SKM-1 (cell line): ENCODE measurements around the gene RAB15.
A peak's percentile ranks its signal among the peaks of the same experiment; 100 is the strongest.

ENCODE experiments used
- DNase-seq: peaks from one replicate; lab custom pipeline; 2025; ENCODE audit not compliant: unreplicated experiment; lab: John Stamatoyannopoulos, UW

RAB15 gene

DNA sequence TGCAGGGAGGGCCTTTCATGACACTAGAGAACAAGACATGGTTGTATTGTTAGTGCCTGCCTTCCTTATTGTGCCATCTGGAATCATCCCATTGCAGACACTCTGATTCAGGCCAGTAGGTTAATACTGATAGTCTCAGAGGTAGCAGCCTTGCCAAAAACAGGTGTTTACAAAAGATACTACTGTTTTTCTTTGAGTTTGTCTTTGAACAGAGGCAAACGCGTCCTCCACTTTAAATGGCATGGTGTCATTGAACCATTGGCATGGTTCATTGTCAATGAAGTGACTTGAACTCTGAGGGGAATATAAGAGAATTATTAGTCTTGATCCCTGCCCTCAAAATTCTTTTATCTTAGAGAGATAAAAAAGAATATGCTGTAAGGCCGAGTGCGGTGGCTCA is 18.8 kb upstream of the RAB15 start:
- DNase-seq: no peak

DNA sequence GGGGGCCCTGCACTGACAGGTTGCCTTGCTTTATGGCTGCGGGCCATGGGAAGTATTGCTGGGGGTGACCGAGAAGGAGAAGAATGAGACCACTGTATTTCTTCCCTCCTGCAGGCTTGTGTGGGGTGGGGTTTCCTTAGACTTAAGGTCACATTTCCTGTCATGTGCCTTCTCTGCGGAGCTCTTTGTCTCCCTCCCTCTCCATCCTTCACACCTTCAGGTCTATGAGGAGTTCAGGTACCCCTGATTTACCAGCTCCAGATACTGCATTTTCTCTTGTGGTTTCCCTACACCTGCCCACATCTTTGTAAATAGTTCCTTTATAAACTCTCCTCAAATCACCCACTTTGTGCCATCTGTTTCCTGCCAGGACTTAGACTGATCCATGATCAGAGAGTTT is 18.2 kb upstream of the RAB15 start:
- no peak for DNase-seq

DNA sequence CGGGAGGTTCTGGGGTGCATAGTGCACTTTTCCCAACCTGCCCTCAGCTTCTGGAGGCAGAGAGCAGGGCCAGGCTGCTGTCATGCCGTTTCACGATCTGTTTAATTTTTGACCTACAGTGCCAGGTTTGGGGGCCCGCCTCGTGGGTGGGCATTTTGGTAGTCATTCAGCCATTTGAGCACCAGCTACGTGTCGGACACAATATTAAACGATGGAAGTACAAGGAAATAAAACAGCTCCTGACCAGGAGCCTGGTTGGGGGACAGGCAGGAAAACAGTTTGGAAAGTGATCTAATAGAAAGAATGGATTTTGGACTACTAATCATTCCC is 15.3 kb upstream of the RAB15 start:
- no peak for DNase-seq

DNA sequence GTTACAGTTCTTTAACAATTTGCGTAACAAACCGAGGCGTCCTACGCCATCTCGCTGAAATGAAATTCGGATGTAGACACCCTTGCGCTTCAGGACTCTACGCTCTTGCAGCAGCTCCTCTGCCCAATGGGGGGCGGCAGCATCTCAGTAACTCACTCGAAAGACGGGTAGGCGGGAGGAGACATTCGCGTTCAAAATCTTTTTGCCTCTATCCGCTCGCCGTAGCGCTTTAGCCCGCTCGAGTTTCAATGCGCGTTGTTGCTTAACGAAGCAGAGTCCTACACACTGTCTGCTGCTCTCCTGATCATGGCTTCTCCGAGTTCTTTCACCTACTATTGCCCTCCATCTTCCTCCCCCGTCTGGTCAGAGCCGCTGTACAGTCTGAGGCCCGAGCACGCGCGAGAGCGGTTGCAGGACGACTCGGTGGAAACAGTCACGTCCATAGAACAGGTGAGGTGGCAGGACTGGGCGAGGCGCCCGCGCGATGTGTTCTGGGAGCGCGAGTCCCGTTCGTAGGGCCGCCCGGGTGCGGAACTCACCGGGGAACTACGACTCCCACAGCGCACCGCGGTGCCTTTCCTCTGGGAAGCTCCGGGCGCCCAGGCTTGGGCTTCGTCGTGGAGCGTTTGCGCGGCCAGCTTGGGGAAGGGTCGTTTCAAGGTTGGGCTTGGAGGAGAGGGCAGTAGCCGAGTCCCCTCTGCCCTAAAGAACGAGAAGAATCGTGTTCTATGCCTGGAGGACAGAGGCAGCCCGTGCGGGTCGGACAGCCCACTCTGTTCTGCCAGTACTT is 14.7 kb upstream of the RAB15 start, which contains the start of gene FNTB:
TSS of gene FNTB (plus strand) at position 248 of the 790 bp plus-strand sequence. CDS start at position 307, 59 bp downstream.
- DNase-seq: peak; percentile 86

DNA sequence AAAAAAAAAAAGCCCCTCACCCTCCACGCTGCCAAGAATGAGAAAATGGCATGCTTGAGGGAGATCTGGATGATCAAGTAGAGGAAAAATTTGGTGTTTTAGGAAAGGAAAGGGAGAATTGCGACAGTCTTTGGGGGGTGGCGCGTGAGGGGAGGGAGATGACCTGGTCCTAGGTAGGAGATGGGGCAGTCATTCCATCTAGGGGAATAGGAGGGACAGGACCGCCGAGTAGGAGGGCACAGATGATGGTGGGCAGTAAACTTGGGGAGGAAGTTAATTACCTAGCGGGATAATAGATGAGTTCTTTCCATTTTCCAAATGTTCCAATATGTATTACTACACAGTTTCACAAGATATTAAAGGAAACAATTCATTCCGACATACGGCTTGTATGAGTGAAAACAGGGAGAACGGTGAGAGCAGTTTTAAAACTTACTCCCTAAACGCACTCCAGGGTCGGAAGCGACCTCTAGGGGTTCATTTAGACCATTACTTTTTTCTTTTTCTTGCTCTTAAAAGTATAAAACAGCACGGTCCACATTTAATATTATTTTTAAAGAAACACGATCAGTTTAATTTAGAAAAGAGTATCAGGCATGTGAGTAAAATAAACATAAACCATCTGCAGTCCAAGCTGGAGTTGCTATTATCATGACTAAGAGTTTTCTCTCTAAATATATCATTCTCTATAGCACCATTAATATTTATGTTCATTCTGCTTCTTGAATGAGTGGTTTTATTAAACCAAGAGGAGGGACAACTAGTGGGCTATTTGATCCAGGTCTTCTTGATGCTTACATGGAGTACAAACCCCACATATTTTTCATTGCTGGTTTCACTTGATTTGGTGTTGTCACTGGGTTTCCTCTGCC is 11.5 kb upstream of the RAB15 start:
- DNase-seq: peak; percentile 27

DNA sequence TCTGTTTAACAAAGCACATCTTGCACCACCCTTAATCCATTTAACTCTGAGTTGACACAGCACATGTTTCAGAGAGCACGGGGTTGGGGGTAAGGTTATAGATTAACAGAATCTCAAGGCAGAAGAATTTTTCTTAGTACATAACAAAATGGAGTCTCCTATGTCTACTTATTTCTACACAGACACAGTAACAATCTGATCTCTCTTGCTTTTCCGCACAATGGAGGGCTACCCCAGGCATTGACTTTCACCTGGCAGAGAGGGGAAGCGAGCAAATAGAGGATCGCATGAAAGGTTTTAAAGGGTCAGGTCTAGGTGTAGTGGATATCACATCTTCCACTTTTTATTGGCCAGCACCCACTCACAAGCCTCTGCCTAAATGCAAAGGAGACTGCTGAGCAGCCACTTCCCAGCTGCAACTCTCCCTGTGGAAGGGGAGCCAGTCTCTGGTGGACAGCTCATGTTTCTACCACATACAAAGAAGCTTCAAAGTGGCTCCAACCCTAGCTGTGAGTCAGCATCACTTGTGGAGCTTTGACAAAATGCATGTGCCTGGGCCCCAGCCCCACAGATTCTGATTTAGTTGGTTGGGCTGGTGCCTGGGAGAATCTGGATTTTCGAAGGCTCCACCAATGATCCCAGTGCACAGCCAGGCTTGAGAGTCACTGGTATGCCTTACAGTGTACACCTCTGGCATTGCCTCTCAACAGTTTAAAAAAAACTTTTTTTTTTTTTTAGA is 7.4 kb upstream of the RAB15 start:
- no peak for DNase-seq

DNA sequence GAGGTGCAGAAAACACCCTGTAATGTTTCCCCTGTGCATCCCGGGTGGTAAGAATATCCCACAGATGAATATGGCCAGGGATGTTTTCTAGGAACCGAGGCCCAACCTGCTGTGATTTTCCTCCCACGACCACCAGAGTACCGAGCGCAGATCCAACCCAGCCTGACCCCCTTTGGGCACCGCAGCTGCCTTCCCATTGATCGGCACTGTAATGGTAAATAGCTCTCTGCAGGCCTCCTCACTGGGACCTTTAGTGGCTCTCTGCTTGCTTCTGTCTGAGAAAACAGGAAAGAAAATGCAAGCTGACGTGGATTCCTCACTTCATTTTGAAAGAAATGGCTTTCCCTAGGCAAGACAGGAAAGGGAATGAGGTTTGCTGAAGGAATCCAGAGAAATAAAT is 2.4 kb upstream of the RAB15 start:
- DNase-seq: no peak

DNA sequence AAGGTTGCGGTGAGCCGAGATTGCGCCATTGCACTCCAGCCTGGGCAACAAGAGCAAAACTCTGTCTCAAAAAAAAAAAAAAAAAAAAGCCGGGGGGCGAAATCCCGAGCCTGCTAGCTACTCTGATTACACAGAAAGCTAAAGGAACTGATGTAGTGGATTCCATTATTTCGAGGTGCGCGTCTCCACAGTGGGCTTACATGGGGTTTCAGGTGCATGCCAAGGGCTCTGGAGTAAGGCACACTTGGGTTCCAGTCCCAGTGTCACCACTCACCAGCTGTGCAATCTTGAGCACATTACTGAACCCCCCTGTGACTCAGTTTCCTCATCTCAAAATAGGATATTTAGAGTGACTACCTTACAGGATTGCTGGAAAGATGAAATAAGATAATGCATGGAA is 1.7 kb upstream of the RAB15 start:
- no peak for DNase-seq

DNA sequence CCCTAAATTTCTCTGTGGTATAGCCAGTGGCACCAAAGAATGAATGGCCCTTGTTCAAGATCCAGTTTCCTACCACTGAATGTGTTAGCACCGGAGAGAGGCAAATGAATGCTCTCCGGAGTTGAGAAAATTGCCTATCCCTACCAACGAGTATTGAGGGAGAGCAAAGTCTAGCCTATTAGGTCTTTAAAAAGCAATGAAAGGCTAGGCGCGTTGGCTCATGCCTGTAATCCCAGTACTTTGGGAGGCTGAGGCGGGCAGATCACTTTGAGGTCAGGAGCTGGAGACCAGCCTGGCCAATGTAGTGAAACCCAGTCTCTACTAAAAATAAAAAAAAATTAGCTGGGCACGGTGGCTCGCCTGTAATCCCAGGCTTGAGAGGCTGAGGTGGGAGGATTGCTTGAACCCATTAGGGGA is 898 bp upstream of the RAB15 start:
- no peak for DNase-seq

DNA sequence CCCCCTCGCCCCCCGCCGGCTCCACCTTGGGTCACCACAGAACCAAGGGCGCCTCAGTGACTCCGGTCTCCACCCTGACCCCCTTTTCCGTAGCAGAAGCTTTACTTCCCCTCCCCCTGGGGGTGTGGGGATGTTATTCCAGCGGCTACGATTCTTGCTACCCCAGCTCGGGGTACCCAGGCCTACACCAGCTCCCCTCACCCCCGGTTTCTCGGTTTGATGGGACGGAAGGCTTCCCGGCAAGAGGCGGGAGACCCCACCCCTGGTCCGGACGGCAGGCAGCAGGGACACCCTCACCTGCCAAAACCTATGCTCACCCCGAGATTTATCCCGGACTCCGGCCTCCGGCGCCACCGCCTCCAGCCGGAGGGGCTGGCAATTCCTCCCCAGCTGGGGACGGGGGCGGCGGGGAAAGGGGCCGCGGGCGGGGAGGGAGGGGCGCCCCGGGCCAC is 619 bp downstream of the RAB15 start:
- no peak for DNase-seq

DNA sequence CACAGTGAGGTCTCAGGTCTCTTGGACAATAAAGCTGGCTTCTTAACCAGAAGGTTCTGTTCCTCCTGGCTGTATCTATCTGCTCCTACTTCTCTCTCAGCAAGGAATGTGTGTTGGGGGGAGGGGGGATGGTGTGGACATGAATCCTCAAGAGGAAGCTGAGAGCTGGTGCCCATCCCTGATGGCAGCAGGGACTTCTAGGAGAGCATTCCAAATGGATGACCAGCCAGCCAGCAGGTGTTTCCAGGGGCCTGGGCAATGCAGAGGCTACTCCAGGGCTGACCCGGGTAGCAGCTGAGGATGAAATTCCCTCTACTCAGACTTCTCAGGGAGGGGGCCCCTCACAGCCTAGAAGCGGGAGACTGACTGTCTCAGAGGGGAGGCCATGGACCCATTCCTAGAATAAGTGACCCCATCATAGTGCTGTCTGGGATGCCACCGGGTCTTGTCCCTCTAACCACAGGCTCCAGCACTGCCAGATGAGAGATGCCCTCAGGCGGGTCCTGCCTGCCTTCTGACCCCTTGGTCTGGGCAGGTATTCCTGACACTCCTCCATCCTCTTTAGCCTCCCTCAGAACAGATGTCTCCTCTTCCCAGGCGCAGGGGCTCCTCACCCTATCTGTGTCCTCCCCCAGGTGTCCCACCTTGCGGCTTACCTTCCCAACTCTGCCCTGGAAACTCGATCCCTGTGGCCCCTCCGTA is 1.2 kb downstream of the RAB15 start:
- no peak for DNase-seq

DNA sequence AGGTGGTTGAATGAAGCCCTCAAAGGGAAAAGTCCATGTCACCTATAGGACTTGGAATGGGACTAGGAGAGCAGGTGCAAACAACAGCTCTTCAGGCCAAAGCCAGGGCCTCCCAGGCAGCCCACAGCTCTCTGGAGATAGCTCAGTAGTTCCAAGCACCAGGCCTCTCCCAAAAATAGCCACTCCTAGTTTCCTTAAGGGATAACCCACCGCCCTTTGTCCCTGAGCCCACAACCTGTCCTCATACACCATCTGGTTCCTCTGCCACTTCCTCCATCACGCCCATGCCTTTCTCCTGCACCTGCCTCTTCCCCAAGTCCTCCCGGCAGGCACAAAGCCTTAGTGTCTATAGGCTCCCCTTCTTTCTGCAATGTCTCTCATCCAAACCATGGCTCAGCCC is 2.1 kb downstream of the RAB15 start:
- DNase-seq: no peak

DNA sequence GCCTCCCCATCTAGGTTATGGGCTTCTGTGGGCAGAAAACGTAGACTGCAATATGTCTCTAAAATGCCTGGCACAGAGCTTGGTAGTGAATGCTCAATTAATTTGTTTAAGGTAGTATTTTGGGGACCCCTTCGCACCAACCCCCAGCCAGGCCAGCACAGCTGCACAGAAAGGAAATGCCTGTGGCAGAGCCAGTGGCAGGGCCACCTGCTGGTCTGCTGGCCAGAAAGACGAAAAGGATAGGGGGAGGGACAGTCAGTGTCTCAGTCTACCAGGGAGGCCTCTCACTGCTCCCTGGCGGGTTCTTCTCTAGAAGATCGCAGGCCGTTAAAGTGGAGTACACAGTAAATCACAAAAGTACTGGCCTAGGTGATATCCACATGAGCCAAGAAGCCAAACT is 3.5 kb downstream of the RAB15 start:
- no peak for DNase-seq

DNA sequence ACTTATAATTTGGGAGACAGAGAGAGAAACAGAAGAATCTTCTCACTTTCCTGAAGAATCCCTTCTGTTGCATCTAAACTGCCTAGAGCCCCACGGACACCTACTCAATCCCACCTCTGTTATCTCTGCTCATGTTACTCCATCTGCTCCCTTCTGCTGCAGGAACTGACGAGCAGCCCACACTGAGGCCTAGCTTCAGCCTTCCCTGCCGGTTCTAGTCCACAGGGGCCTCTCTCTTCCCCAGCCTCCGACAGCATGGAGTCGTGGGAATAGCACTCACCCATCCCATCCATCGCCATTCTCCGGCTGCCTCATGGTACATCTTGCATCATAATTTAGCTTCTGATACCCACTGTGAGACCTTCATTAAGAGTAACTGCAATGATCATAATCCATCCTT is 4.0 kb downstream of the RAB15 start:
- no peak for DNase-seq

DNA sequence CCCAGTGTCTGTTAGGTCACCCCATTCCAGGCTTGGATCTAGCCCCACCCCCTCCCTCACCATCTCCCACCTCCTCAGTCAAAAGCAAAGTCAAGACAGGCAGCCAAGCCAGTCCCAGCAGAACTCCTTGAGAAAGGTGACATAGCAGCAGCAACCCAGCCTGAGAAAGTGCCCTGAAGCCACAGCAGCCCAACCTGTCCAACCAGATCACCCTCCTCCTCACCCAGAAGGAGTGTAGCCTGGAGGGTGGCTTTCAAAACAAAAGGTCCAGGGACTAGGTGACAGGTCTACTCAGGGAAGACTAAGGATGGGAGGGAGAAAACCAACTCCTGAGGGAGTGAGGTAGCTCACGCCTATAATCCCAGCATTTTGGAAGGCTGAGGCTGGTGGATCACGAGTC is 5.2 kb downstream of the RAB15 start:
- no peak for DNase-seq

DNA sequence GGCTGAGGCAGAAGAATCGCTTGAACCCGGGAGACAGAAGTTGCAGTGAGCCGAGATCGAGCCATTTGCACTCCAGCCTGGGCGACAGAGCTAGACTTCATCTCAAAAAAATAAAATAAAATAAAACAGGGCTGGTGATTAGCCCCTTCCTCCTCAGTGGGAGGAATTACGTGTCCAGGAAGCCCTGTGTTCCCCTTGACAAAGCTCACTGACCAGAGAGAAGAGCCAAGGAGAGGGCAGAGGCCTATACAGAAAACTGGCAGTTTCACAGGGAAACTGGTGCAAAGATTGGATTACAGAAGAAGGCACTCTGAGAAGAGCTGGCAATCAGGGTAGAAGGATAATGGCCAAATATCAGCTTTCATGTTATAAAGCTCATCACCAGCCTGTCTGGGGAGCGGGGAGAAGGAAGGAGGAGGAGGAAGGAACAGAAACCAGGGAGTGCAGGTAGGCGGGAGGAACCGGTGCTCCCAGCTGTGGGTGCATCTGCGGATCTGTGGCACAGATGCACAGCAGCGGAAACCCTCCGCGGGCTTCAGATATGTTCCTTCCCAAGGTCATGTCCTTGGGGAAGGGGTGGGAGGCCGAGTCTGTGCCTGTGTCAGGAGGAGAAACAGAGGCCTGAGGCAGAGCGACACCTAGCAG is 6.7 kb downstream of the RAB15 start:
- no peak for DNase-seq

DNA sequence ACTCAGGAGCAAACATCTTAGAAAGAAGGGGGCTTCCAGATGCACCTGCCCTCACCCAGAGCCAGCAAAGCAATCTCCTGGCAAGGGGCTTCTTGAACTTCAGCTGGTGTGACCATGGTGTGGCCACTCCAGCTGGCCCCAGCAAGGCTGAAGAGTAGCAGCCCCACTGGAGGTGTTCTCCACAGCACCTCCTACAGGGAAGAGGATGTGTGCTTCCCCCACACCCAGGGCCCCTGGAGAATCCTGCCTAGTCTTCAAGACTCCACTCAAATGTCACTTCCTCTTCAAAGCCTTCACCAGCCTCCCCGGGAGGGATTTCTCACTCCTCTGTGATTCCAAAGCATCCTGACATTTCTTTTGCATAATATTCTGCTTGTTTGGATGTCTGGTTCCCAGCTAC is 8.5 kb downstream of the RAB15 start:
- DNase-seq: no peak

DNA sequence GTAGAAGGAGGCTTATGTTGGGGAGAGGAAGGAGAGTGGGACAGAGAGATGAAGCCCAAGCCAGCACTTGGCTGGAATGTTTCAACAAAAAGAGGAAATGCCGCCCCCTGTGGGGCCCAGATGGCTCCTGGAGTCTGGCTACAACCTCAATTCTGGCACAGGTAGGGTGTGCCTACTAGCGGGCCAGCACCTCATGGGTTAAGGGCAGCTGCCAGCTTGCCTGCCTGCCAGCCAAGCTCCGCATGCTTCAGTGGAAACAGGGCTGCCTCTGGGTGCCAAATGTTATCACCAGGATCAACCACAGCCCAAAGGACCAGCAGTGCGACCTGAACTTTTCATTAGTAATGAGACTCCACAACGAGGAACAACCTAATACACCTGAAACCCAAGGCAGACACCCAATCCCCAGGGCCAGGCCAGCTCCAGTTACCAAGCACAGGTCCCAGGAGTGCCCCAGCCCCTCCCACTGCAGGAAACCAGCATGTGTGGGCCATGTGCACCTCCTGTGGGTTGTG is 11.3 kb downstream of the RAB15 start:
- DNase-seq: no peak

DNA sequence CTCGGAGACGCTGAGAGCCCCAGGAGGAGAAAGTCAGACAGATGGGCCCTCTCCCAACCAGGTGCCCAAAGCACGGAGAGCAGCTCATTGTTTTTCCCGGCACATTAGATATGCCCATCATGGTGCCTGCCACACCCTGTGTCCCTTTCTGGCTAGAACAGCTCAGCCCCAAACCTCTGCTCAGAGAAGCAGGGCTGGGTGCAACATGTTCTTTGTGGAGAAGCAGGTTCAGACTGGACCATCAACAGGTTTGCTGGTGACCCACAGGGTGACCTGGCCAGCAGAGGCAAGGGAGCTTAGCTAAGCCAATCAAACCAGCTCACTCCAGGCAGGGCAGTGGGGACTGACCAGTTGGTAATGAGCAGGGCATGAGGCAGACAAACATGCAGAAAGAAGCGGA is 13.4 kb downstream of the RAB15 start:
- no peak for DNase-seq

DNA sequence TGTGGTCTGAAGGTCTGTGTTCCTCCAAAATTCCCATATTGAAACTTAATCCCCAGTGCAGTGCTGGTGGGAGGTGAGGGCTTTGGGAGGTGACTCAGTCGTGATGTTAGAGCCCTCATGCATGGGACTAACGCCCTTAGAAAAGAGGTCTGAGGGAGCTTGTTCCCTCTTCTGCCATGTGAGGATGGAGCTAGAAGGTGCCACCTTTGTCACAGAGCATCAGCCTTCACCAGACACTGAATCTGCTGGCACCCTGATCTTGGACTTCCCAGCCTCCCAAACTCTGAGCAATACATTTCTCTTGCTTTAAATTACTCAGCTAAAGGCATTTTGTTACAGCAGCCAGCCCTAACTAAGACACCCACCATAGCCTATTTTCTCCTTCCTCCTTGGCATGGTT is 13.9 kb downstream of the RAB15 start:
- DNase-seq: no peak
